PFSK-1 (cell line): Measurements from ENCODE around the gene ADGRG3.

Source experiments
- POLR2AphosphoS5 ChIP-seq: IDR thresholded peaks from 2 replicates; pipeline ENCODE4 v1.6.1; 2012; ENCODE audit warnings: low read depth, mild to moderate bottlenecking, control low read depth, low read length, moderate library complexity
- REST ChIP-seq, 2 experiments: IDR thresholded peaks; 2 replicates each; pipeline versions ENCODE4 v1.6.1 to v1.8.0; 2011 to 2012; ENCODE audit warnings: low read depth in 2 of 2, low read length in 2 of 2, control low read depth in 1 of 2, inconsistent platforms in 1 of 2, mild to moderate bottlenecking in 1 of 2, moderate library complexity in 1 of 2; ENCODE audit not compliant: insufficient read depth in 1 of 2
- SIN3A ChIP-seq: IDR thresholded peaks from 2 replicates; pipeline ENCODE4 v1.6.1; 2012; ENCODE audit warnings: mild to moderate bottlenecking, low read length, moderate library complexity, borderline replicate concordance; ENCODE audit not compliant: insufficient read depth
- TAF1 ChIP-seq: IDR thresholded peaks from 2 replicates; pipeline ENCODE4 v1.6.1; 2012; ENCODE audit warnings: low read length, control low read depth, borderline replicate concordance; ENCODE audit not compliant: insufficient read depth

GRCh38 chr16:57642160-57643135 is 25.7 kb upstream of the ADGRG3 start:
- TF ChIP-seq TAF1 (no peak), REST (IDR thresholded peaks at IDR 0.05; ENCODE audit: insufficient read depth in 1 of 2, low read depth in 2 of 2, low read length in 2 of 2) (no peak), POLR2AphosphoS5 (no peak), SIN3A (no peak)
